MCF 10A (cell line): Measurements from ENCODE around the gene CACNA1S. TPM values are rescaled to one million over a fixed set of nuclear protein-coding genes. Genes with fewer than 3 reads are reported as not detected.

ENCODE experiments used
- BruUV-seq: library from RNA; stranded (reverse); fragments of 400-500 nt; replicated peaks from 2 replicates; lab custom pipeline; 2021; lab: Mats Ljungman, UMichigan
- CTCF ChIA-PET: fragments of 300-600 bp; sonication (Branson Sonifier 250); formaldehyde crosslinking; extraction: SDS; loops from one replicate; lab custom pipeline; 2021; ENCODE audit warnings: antibody characterized with exemption, inconsistent platforms; lab: Yijun Ruan, JAX
- POLR2A ChIA-PET: fragments of 300-600, 350-650 bp; sonication (Branson Sonifier 250); formaldehyde crosslinking; extraction: SDS; loops from one replicate; lab custom pipeline; 2020; ENCODE audit warnings: antibody characterized with exemption, inconsistent platforms; lab: Yijun Ruan, JAX
- DNase-seq: peaks from one replicate; pipeline ENCODE4 v3.0.0-alpha.2; 2018; ENCODE audit not compliant: unreplicated experiment
- H3K27ac Mint-ChIP-seq: one replicate; pipeline ENCODE4 v1.8.0; 2022; ENCODE audit warnings: mild to moderate bottlenecking, low read depth, mixed read lengths; ENCODE audit not compliant: unreplicated experiment
- H3K27me3 Mint-ChIP-seq: one replicate; pipeline ENCODE4 v1.8.0; 2022; ENCODE audit warnings: mixed read lengths; ENCODE audit not compliant: insufficient read depth, unreplicated experiment
- H3K36me3 Mint-ChIP-seq: one replicate; pipeline ENCODE4 v1.8.0; 2022; ENCODE audit warnings: mild to moderate bottlenecking, moderate library complexity, mixed read lengths; ENCODE audit not compliant: insufficient read depth, unreplicated experiment
- H3K4me1 Mint-ChIP-seq: one replicate; pipeline ENCODE4 v1.8.0; 2022; ENCODE audit warnings: mixed read lengths; ENCODE audit not compliant: insufficient read depth, unreplicated experiment
- H3K4me3 Mint-ChIP-seq: one replicate; pipeline ENCODE4 v1.8.0; 2022; ENCODE audit warnings: mild to moderate bottlenecking, moderate library complexity, mixed read lengths; ENCODE audit not compliant: unreplicated experiment
- H3K9me3 Mint-ChIP-seq: one replicate; pipeline ENCODE4 v1.8.0; 2022; ENCODE audit warnings: mixed read lengths; ENCODE audit not compliant: unreplicated experiment
- CTCF ChIP-seq: fragments of 200-600 bp; IDR thresholded peaks from one replicate; pipeline ENCODE4 v1.8.0; 2022; ENCODE audit warnings: antibody characterized with exemption, mild to moderate bottlenecking; ENCODE audit not compliant: unreplicated experiment
- intact Hi-C: fragments of 100-400 bp; cut with micrococcal nuclease; formaldehyde crosslinking; loops from 2 replicates; pipeline ENCODE4 v1.14.1; 2022
- total RNA-seq: library from RNA; stranded (reverse); gene quantifications from 2 replicates; pipeline ENCODE4 v1.2.3, GENCODE V29; 2022

The CACNA1S gene
- total RNA-seq, 1 experiment from 2014 or later, result not detected

GRCh38 chr1:201022820-201023516 is 89.3 kb downstream of the CACNA1S start:
- Mint-ChIP-seq H3K36me3 (no peaks in the 10 kb centered on the region), H3K4me1 (peaks cover 26% of the 10 kb centered on the region), H3K4me3 (peak overlapping the region; percentile 43), H3K27ac (no peak overlapping the region), H3K9me3 (no peaks in the 10 kb centered on the region), H3K27me3 (no peaks in the 10 kb centered on the region)
- intact Hi-C loops, result loop anchor here (5.0 kb wide), 1 partner anchor 466 kb away; no protein-coding TSS in a partner anchor
- ChIA-PET POLR2A (interaction anchor here (0.7 kb wide), 1 partner anchor 88 kb away, joined by 4 read pairs; no protein-coding TSS in a partner anchor), CTCF (interaction anchor here (0.8 to 5.2 kb wide), 6 partner anchors 18 to 464 kb away, joined by 3 to 45 read pairs (median 6); no protein-coding TSS in a partner anchor)
- no peak for DNase-seq
- no peak for TF ChIP-seq CTCF
- no TSS peak for BruUV-seq

DNA sequence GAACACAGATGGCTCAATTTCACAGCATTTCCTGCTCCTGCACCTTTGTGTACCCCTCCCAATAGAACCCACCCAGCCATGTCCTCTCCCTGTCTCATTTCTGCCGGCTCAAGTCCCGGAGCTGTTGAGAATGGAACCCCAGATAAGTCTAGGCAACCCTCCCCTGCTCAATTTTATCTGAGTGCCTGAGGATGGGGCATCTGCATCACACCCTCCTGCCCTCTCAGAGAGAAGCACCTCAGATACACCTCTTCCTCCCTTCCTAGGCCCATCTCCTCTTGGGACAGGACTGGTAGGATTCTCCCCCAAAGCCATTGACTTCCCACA is 89.8 kb downstream of the CACNA1S start:
- no peaks in the 10 kb centered on the region for H3K27me3 Mint-ChIP-seq
- peaks cover 26% of the 10 kb centered on the region for H3K4me1 Mint-ChIP-seq
- CTCF ChIA-PET, result interaction anchor here (0.7 to 5.2 kb wide), 8 partner anchors 8 to 463 kb away, joined by 3 to 45 read pairs (median 5); no protein-coding TSS in a partner anchor
- no peaks in the 10 kb centered on the region for H3K9me3 Mint-ChIP-seq
- intact Hi-C loops, result loop anchor here (5.0 kb wide), 1 partner anchor 465 kb away; no protein-coding TSS in a partner anchor
- DNase-seq, result no peak
- POLR2A ChIA-PET, result interaction anchor here (0.7 to 0.8 kb wide), 2 partner anchors 88 to 328 kb away, joined by 3 to 4 read pairs; no protein-coding TSS in a partner anchor
- H3K27ac Mint-ChIP-seq, result no peak overlapping the region
- no peaks in the 10 kb centered on the region for H3K36me3 Mint-ChIP-seq
- peak overlapping the region; percentile 43 for H3K4me3 Mint-ChIP-seq
- no peak for TF ChIP-seq CTCF
- no TSS peak for BruUV-seq

- Mint-ChIP-seq H3K4me3 (peak overlapping the region; percentile 43), H3K4me1 (peaks cover 26% of the 10 kb centered on the region), H3K9me3 (no peaks in the 10 kb centered on the region), H3K36me3 (no peaks in the 10 kb centered on the region), H3K27me3 (no peaks in the 10 kb centered on the region), H3K27ac (no peak overlapping the region)
- POLR2A ChIA-PET, result interaction anchor here (0.6 to 0.8 kb wide), 4 partner anchors 30 to 327 kb away, joined by 3 to 4 read pairs (median 3); no protein-coding TSS in a partner anchor
- no peak for TF ChIP-seq CTCF
- no peak for DNase-seq
- CTCF ChIA-PET, result interaction anchor here (0.7 to 5.2 kb wide), 9 partner anchors 7 to 783 kb away, joined by 3 to 45 read pairs (median 5); no protein-coding TSS in a partner anchor
- intact Hi-C loops, result loop anchor here (5.0 kb wide), 1 partner anchor 465 kb away; no protein-coding TSS in a partner anchor
- TSS peak; percentile 23 for BruUV-seq
Measured at GRCh38 chr1:201021630-201022492, 90.4 kb downstream of the CACNA1S start.
